ENCODE measurements around the gene PRKAR2B.
"Not testable (repeated sequence)": the region's sequence is repeated elsewhere in the genome, so short reads cannot be mapped to it uniquely, and the experiment has no call there.

The PRKAR2B gene

GRCh38 chr7:107123392-107123791 is 78.9 kb downstream of the PRKAR2B start:
- no peak for DNase-seq

- no peak for DNase-seq
Observed at GRCh38 chr7:107125475-107125874, 81.0 kb downstream of the PRKAR2B start.

GRCh38 chr7:107128217-107128616 is 83.7 kb downstream of the PRKAR2B start:
- DNase-seq = no peak

- no peak for DNase-seq
Observed at GRCh38 chr7:107128748-107129147, 84.2 kb downstream of the PRKAR2B start.

GRCh38 chr7:107130487-107131220 is 86.1 kb downstream of the PRKAR2B start:
- no peak for DNase-seq

- no peak for DNase-seq
Observed at GRCh38 chr7:107133396-107133795, 88.9 kb downstream of the PRKAR2B start.

- no peak for DNase-seq
Observed at GRCh38 chr7:107138696-107139420, 94.4 kb downstream of the PRKAR2B start.

- not testable (repeated sequence) for DNase-seq
Observed at GRCh38 chr7:107143875-107144274, 99.4 kb downstream of the PRKAR2B start.

- DNase-seq = no peak
Observed at GRCh38 chr7:107145067-107145838, 100.7 kb downstream of the PRKAR2B start.

GRCh38 chr7:107147464-107148393 is 103.2 kb downstream of the PRKAR2B start:
- DNase-seq = peak in 1 of 4 experiments; percentile 5

- DNase-seq = no peak
Observed at GRCh38 chr7:107148721-107149120, 104.2 kb downstream of the PRKAR2B start.

- DNase-seq = no peak
Observed at GRCh38 chr7:107149863-107150262, 105.4 kb downstream of the PRKAR2B start.

GRCh38 chr7:107150375-107151073 is 106.0 kb downstream of the PRKAR2B start:
- peak; percentile 10 to 77 (median 63) for DNase-seq

GRCh38 chr7:107151538-107151937 is 107.0 kb downstream of the PRKAR2B start:
- DNase-seq = no peak

- DNase-seq = no peak
Observed at GRCh38 chr7:107152011-107152410, 107.5 kb downstream of the PRKAR2B start.

- no peak for DNase-seq
Observed at GRCh38 chr7:107154826-107155225, 110.3 kb downstream of the PRKAR2B start.

GRCh38 chr7:107155726-107156125 is 111.2 kb downstream of the PRKAR2B start:
- not testable (repeated sequence) for DNase-seq

GRCh38 chr7:107157091-107157490 is 112.6 kb downstream of the PRKAR2B start:
- no peak for DNase-seq

- no peak for DNase-seq
Observed at GRCh38 chr7:107158028-107158427, 113.5 kb downstream of the PRKAR2B start.

- DNase-seq = no peak
Observed at GRCh38 chr7:107160389-107160788, 115.9 kb downstream of the PRKAR2B start.

GRCh38 chr7:107161415-107161814 is 116.9 kb downstream of the PRKAR2B start:
- DNase-seq = no peak

GRCh38 chr7:107162475-107162874 is 118.0 kb downstream of the PRKAR2B start:
- no peak for DNase-seq

Measured in activated naive CD4-positive, alpha-beta T cell (primary cell).